CD4-positive, alpha-beta T cell treated with Interleukin-6 at 100 ng/mL for 8 hours (primary cell): Measurements from ENCODE around the gene SERF2.
A peak's percentile ranks its signal among the peaks of the same experiment; 100 is the strongest.
"Not testable (repeated sequence)": the region's sequence is repeated elsewhere in the genome, so short reads cannot be mapped to it uniquely, and the experiment has no call there.

Experiments used
- DNase-seq: peaks from one replicate; pipeline ENCODE4 v3.0.0-alpha.2; 2020; ENCODE audit warnings: mixed read lengths, low spot score

Gene SERF2

GRCh38 chr15:43793647-43794046, 1.5 kb downstream of the SERF2 start:
- no peak for DNase-seq

GRCh38 chr15:43794269-43795037, 2.3 kb downstream of the SERF2 start:
- no peak for DNase-seq

GRCh38 chr15:43795197-43795596, 3.1 kb downstream of the SERF2 start:
- DNase-seq: no peak

GRCh38 chr15:43795997-43796396, 3.9 kb downstream of the SERF2 start:
- no peak for DNase-seq

GRCh38 chr15:43796566-43796965, 4.4 kb downstream of the SERF2 start:
- no peak for DNase-seq

- DNase-seq: no peak
Measured at GRCh38 chr15:43799209-43799944, 7.3 kb downstream of the SERF2 start.

GRCh38 chr15:43799945-43800285, 7.8 kb downstream of the SERF2 start, which contains the start of gene SERINC4:
SERINC4 (minus strand) TSS chr15:43800220; CDS start chr15:43799986, 234 bp downstream.
- DNase-seq: no peak

- DNase-seq: peak; percentile 92
Measured at GRCh38 chr15:43800286-43801141, 8.4 kb downstream of the SERF2 start, which contains the start of gene HYPK. HYPK (plus strand) TSS chr15:43800599; CDS start chr15:43800623, 24 bp downstream.

GRCh38 chr15:43802676-43803075, 10.6 kb downstream of the SERF2 start:
- not testable (repeated sequence) for DNase-seq

GRCh38 chr15:43808435-43808950, 16.4 kb downstream of the SERF2 start:
- DNase-seq: no peak

GRCh38 chr15:43808960-43809678, 17.0 kb downstream of the SERF2 start:
- no peak for DNase-seq

GRCh38 chr15:43815064-43815463, 22.9 kb downstream of the SERF2 start:
- DNase-seq: not testable (repeated sequence)

GRCh38 chr15:43821505-43821904, 29.4 kb downstream of the SERF2 start:
- no peak for DNase-seq

- peak; percentile 95 for DNase-seq
Measured at GRCh38 chr15:43824302-43825246, 32.5 kb downstream of the SERF2 start, which contains the start of gene MFAP1. MFAP1 (minus strand) TSS chr15:43824690; CDS start chr15:43824569, 121 bp downstream.

- not testable (repeated sequence) for DNase-seq
Measured at GRCh38 chr15:43825305-43825704, 33.2 kb downstream of the SERF2 start.

GRCh38 chr15:43826029-43826507, 33.9 kb downstream of the SERF2 start:
- DNase-seq: no peak

- DNase-seq: peak; percentile 64
Measured at GRCh38 chr15:43826508-43827341, 34.6 kb downstream of the SERF2 start, which contains the start of gene WDR76. WDR76 (plus strand) TSS chr15:43827002; CDS start chr15:43827033, 31 bp downstream.

GRCh38 chr15:43828061-43828657, 36.0 kb downstream of the SERF2 start:
- DNase-seq: no peak
